GM12865 (cell line): ENCODE data around the gene RBKS.
A peak's percentile ranks its signal among the peaks of the same experiment; 100 is the strongest.

Source experiments
- DNase-seq: peaks from one replicate; pipeline ENCODE4 v3.0.0; 2010; ENCODE audit warnings: low read depth
- H3K4me3 ChIP-seq: 2 replicates; pipeline ENCODE4 v1.5.1; 2011; ENCODE audit warnings: mild to moderate bottlenecking, low read depth, low read length, control low read depth
- CTCF ChIP-seq: IDR thresholded peaks from 2 replicates; pipeline ENCODE4 v1.5.1; 2011; ENCODE audit warnings: low read length, control low read depth, low read depth, inconsistent platforms; ENCODE audit not compliant: insufficient read depth; ENCODE audit errors: missing control alignments

RBKS gene

GRCh38 chr2:27893006-27893405 lies 2.8 kb upstream of the RBKS start:
- no peak overlapping the region for H3K4me3 ChIP-seq
- DNase-seq = no peak
- no peak for TF ChIP-seq CTCF

- peak overlapping the region; percentile 98 for H3K4me3 ChIP-seq
- no peak for DNase-seq
- no peak for TF ChIP-seq CTCF
Observed at GRCh38 chr2:27891673-27892105, 1.5 kb upstream of the RBKS start.

- TF ChIP-seq CTCF = no peak
- peak overlapping the region; percentile 98 for H3K4me3 ChIP-seq
- peak; percentile 90 for DNase-seq
Observed at GRCh38 chr2:27890924-27891672, 911 bp upstream of the RBKS start.

- no peak for DNase-seq
- TF ChIP-seq CTCF = no peak
- H3K4me3 ChIP-seq = peak overlapping the region; percentile 98
Observed at GRCh38 chr2:27889774-27890145, 427 bp downstream of the RBKS start.

- DNase-seq = no peak
Observed at GRCh38 chr2:27888790-27889189, 1.4 kb downstream of the RBKS start.

GRCh38 chr2:27887830-27888229 lies 2.4 kb downstream of the RBKS start:
- DNase-seq = no peak

More at GRCh38 chr2:27888790-27889189, 1.4 kb downstream of the RBKS start:
- TF ChIP-seq CTCF = no peak
- H3K4me3 ChIP-seq = no peak overlapping the region

More at GRCh38 chr2:27887830-27888229, 2.4 kb downstream of the RBKS start:
- TF ChIP-seq CTCF = no peak
- no peak overlapping the region for H3K4me3 ChIP-seq
